Measurements from ENCODE around the gene TMEM255B. TPM values are rescaled to one million over a fixed set of nuclear protein-coding genes. Genes with fewer than 3 reads are reported as not detected.

TMEM255B gene
- 0.50 and 1.3 TPM in 2 replicates for total RNA-seq

DNA sequence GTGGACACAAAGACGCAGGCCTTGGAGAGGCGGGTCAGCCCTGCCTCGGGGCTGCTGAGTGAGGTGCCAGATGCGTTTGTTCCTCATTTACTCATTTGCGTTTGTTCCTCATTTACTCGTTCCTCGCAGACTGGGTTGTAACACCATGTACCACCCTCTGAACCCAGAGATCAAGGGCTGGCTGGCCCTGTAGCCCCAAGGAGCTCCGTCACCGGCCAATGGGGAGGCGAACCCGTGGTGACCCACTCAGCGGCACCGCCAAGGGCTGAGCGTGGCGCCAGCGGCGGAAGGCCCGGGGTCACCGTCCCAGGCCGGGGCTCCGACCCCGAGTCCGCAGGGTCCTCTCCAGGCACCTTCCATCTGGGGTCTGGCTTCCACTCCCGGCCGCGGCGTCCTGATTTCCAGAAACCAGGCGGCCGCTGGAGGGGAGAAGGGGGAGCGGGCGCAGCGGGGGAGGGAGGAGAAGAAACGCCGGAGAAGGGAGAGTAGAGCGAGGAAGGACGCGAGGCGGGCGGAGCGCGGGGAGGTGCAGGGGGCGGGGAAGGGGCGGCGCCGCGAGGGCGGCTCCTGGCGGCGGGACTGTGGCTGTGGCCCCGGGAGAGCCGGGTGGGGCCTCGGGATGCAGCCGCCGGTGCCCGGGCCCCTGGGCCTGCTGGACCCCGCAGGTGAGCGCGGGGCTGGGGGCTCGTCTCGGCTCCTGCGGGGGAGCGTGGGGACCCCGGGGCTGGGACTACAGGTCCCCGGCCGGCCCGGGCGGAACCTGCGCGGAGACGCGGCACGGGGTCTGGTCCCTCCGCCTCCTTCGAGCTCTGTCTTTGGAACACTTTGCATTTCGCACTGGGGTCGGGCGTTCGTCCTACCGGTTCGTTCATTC, at the start of gene TMEM255B:
Gene TMEM255B (plus strand): TSS at position 576 of the 874 bp plus-strand sequence. CDS start 44 bp downstream, at position 620.

GRCh38 chr13:113863524-113864272, 104.7 kb downstream of the TMEM255B start, which contains the start of gene GAS6:
GAS6 (minus strand) TSS chr13:113864076; CDS start chr13:113863920, 156 bp downstream.

Other genes with a start within 250 kb of the TMEM255B start
- 53.9 and 76.1 TPM in 2 replicates for gene TFDP1, start 174.5 kb upstream of the TMEM255B start, total RNA-seq
- 0.17 TPM in 1 of 2 replicates, not detected in the other for gene ATP4B, start 101.0 kb upstream of the TMEM255B start, total RNA-seq
- gene GRK1, start 92.0 kb upstream of the TMEM255B start, total RNA-seq = 0.15 TPM in 1 of 2 replicates, not detected in the other
- 90.5 and 151 TPM in 2 replicates for gene GAS6, start 104.8 kb downstream of the TMEM255B start, total RNA-seq
- gene C13orf46, start 214.8 kb downstream of the TMEM255B start, total RNA-seq = 0.50 and 0.58 TPM in 2 replicates